HEK293 (cell line): ENCODE data around the gene KXD1.

Experiments used
- BCL11A ChIP-seq: fragments of 450-650 bp; formaldehyde crosslinking; IDR thresholded peaks from 2 replicates; pipeline ENCODE4 v1.5.1; 2016; ENCODE audit warnings: low read depth, missing biosample characterization, missing genetic modification characterization
- EGR2 ChIP-seq: fragments of 450-650 bp; formaldehyde crosslinking; IDR thresholded peaks from 2 replicates; pipeline ENCODE4 v1.5.1; 2016; ENCODE audit warnings: low read depth, missing biosample characterization, missing genetic modification characterization
- WT1 ChIP-seq: fragments of 450-650 bp; formaldehyde crosslinking; IDR thresholded peaks from 2 replicates; pipeline ENCODE4 v1.5.1; 2016; ENCODE audit warnings: missing biosample characterization, missing genetic modification characterization
- YY1 ChIP-seq: fragments of 450-650 bp; formaldehyde crosslinking; IDR thresholded peaks from 2 replicates; pipeline ENCODE4 v1.5.1; 2018; ENCODE audit warnings: missing biosample characterization, missing genetic modification characterization
- ZBTB21 ChIP-seq: fragments of 450-650 bp; formaldehyde crosslinking; IDR thresholded peaks from 2 replicates; pipeline ENCODE4 v1.5.1; 2017; ENCODE audit warnings: missing biosample characterization, missing genetic modification characterization
- ZBTB48 ChIP-seq: fragments of 450-650 bp; formaldehyde crosslinking; IDR thresholded peaks from 2 replicates; pipeline ENCODE4 v1.5.1; 2016; ENCODE audit warnings: missing biosample characterization, missing genetic modification characterization
- ZFP69B ChIP-seq: fragments of 450-650 bp; formaldehyde crosslinking; IDR thresholded peaks from 2 replicates; pipeline ENCODE4 v1.5.1; 2016; ENCODE audit warnings: missing biosample characterization, missing genetic modification characterization
- ZNF112 ChIP-seq: fragments of 450-650 bp; formaldehyde crosslinking; IDR thresholded peaks from 2 replicates; pipeline ENCODE4 v1.5.0; 2017; ENCODE audit warnings: missing biosample characterization, missing genetic modification characterization
- ZNF132 ChIP-seq: fragments of 450-650 bp; formaldehyde crosslinking; IDR thresholded peaks from 2 replicates; pipeline ENCODE4 v1.5.1; 2017; ENCODE audit warnings: missing biosample characterization, missing genetic modification characterization, borderline replicate concordance
- ZNF266 ChIP-seq: fragments of 450-650 bp; formaldehyde crosslinking; IDR thresholded peaks from 2 replicates; pipeline ENCODE4 v1.5.1; 2016; ENCODE audit warnings: missing biosample characterization, missing genetic modification characterization, low read depth
- ZNF341 ChIP-seq: fragments of 450-650 bp; formaldehyde crosslinking; IDR thresholded peaks from 2 replicates; pipeline ENCODE4; 2016; ENCODE audit warnings: low read depth, missing biosample characterization, missing genetic modification characterization
- ZNF362 ChIP-seq: fragments of 450-650 bp; formaldehyde crosslinking; IDR thresholded peaks from 2 replicates; pipeline ENCODE4 v1.5.1; 2016; ENCODE audit warnings: missing biosample characterization, missing genetic modification characterization
- ZNF37A ChIP-seq: fragments of 450-650 bp; IDR thresholded peaks from 2 replicates; pipeline ENCODE4 v1.5.1; 2018; ENCODE audit warnings: missing biosample characterization, missing genetic modification characterization
- ZNF394 ChIP-seq: fragments of 450-650 bp; formaldehyde crosslinking; IDR thresholded peaks from 2 replicates; pipeline ENCODE4 v1.5.1; 2016; ENCODE audit warnings: missing biosample characterization, missing genetic modification characterization, mild to moderate bottlenecking, moderate library complexity, borderline replicate concordance
- ZNF449 ChIP-seq: fragments of 450-650 bp; formaldehyde crosslinking; IDR thresholded peaks from 2 replicates; pipeline ENCODE4 v1.5.1; 2017; ENCODE audit warnings: missing biosample characterization, mild to moderate bottlenecking, missing genetic modification characterization, moderate library complexity
- ZNF501 ChIP-seq: fragments of 450-650 bp; formaldehyde crosslinking; IDR thresholded peaks from 2 replicates; pipeline ENCODE4 v1.5.1; 2016; ENCODE audit warnings: missing biosample characterization, missing genetic modification characterization
- ZNF518A ChIP-seq: fragments of 450-650 bp; formaldehyde crosslinking; conservative IDR thresholded peaks from 2 replicates; pipeline ENCODE4 v1.5.1; 2016; ENCODE audit warnings: low read depth, missing biosample characterization, missing genetic modification characterization
- ZNF521 ChIP-seq: fragments of 450-650 bp; formaldehyde crosslinking; IDR thresholded peaks from 2 replicates; pipeline ENCODE4 v1.5.1; 2017; ENCODE audit warnings: missing biosample characterization, mild to moderate bottlenecking, missing genetic modification characterization
- ZNF624 ChIP-seq: fragments of 450-650 bp; formaldehyde crosslinking; IDR thresholded peaks from 2 replicates; pipeline ENCODE4 v1.5.1; 2017; ENCODE audit warnings: missing biosample characterization, missing genetic modification characterization
- ZNF629 ChIP-seq: fragments of 450-650 bp; formaldehyde crosslinking; IDR thresholded peaks from 2 replicates; pipeline ENCODE4 v1.5.1; 2017; ENCODE audit warnings: missing biosample characterization, missing genetic modification characterization
- ZNF639 ChIP-seq: fragments of 450-650 bp; formaldehyde crosslinking; IDR thresholded peaks from 2 replicates; pipeline ENCODE4 v1.5.1; 2016; ENCODE audit warnings: missing biosample characterization, missing genetic modification characterization
- ZNF658 ChIP-seq: fragments of 450-650 bp; formaldehyde crosslinking; IDR thresholded peaks from 2 replicates; pipeline ENCODE4; 2016; ENCODE audit warnings: missing biosample characterization, missing genetic modification characterization
- ZNF660 ChIP-seq: fragments of 450-650 bp; IDR thresholded peaks from 2 replicates; pipeline ENCODE4 v1.5.1; 2018; ENCODE audit warnings: missing biosample characterization, mild to moderate bottlenecking, missing genetic modification characterization
- ZNF692 ChIP-seq: fragments of 450-650 bp; formaldehyde crosslinking; IDR thresholded peaks from 2 replicates; pipeline ENCODE4 v1.5.1; 2016; ENCODE audit warnings: missing biosample characterization, missing genetic modification characterization
- ZNF843 ChIP-seq: fragments of 450-650 bp; formaldehyde crosslinking; IDR thresholded peaks from 2 replicates; pipeline ENCODE4 v1.5.1; 2016; ENCODE audit warnings: missing biosample characterization, missing genetic modification characterization
- ZSCAN5A ChIP-seq: fragments of 450-650 bp; formaldehyde crosslinking; IDR thresholded peaks from 2 replicates; pipeline ENCODE4 v1.5.1; 2016; ENCODE audit warnings: missing biosample characterization, missing genetic modification characterization
- ZXDB ChIP-seq: fragments of 450-650 bp; formaldehyde crosslinking; IDR thresholded peaks from 2 replicates; pipeline ENCODE4 v1.5.1; 2016; ENCODE audit warnings: missing biosample characterization, missing genetic modification characterization

The KXD1 gene

GRCh38 chr19:18571564-18572344 lies 14.1 kb downstream of the KXD1 start, which contains the start of gene UBA52 (continued):
- TF ChIP-seq ZXDB (peak; percentile 80), ZNF629 (tag by site-specific recombination) (peak; percentile 99), ZNF843 (tag by site-specific recombination) (0 out of 2 replicates have a peak, but pooled peaks have one; percentile 38), ZNF341 (no peak), YY1 (peak; percentile 97), ZNF518A (tag by site-specific recombination) (peak; percentile 41; the same call in 1 of the 2 replicates), ZNF639 (tag by site-specific recombination) (peak; percentile 70), ZBTB21 (peak; percentile 96), ZNF521 (no peak), ZNF660 (tag by site-specific recombination) (peak; percentile 77), ZNF624 (tag by site-specific recombination) (no peak), ZNF501 (tag by site-specific recombination) (0 out of 2 replicates have a peak, but pooled peaks have one; percentile 34), ZNF658 (tag by site-specific recombination) (no peak), ZSCAN5A (tag by site-specific recombination) (0 out of 2 replicates have a peak, but pooled peaks have one; percentile 67), ZNF112 (tag by site-specific recombination) (no peak), ZNF692 (tag by site-specific recombination) (peak; percentile 98), ZNF266 (tag by site-specific recombination) (no peak), ZNF132 (no peak), ZNF449 (tag by site-specific recombination) (0 out of 2 replicates have a peak, but pooled peaks have one; percentile 30), ZBTB48 (tag by site-specific recombination) (no peak), ZFP69B (tag by site-specific recombination) (peak; percentile 98), ZNF37A (no peak), ZNF394 (tag by site-specific recombination) (peak; percentile 62), ZNF362 (tag by site-specific recombination) (peak; percentile 75), EGR2 (tag by site-specific recombination) (peak; percentile 93), WT1 (tag by site-specific recombination) (peak; percentile 26; the same call in 1 of the 2 replicates), BCL11A (tag by site-specific recombination) (no peak)
